Cerebellar cortex (tissue), 1 donor: ENCODE measurements around the gene DMD.

Experiments
- DNase-seq: peaks from one replicate; pipeline ENCODE4 v3.0.0-alpha.2; 2015; ENCODE audit warnings: low spot score

DMD gene

GRCh38 chrX:31224381-31225012 is 1986.9 kb downstream of the DMD start:
- no peak for DNase-seq

GRCh38 chrX:31223817-31224216 is 1987.5 kb downstream of the DMD start:
- no peak for DNase-seq

- no peak for DNase-seq
Observed at GRCh38 chrX:31222946-31223345, 1988.4 kb downstream of the DMD start.

GRCh38 chrX:31219174-31219573 is 1992.2 kb downstream of the DMD start:
- DNase-seq, result no peak

GRCh38 chrX:31217084-31217483 is 1994.3 kb downstream of the DMD start:
- DNase-seq, result no peak

GRCh38 chrX:31215277-31215815 is 1996.0 kb downstream of the DMD start:
- no peak for DNase-seq

GRCh38 chrX:31213941-31214340 is 1997.4 kb downstream of the DMD start:
- DNase-seq, result peak; percentile 51

- DNase-seq, result peak; percentile 75
Observed at GRCh38 chrX:31212856-31213748, 1998.2 kb downstream of the DMD start.

GRCh38 chrX:31209005-31209628 is 2002.2 kb downstream of the DMD start:
- DNase-seq, result peak; percentile 28

GRCh38 chrX:31201503-31201902 is 2009.8 kb downstream of the DMD start:
- DNase-seq, result no peak

- no peak for DNase-seq
Observed at GRCh38 chrX:31200430-31200829, 2010.9 kb downstream of the DMD start.

GRCh38 chrX:31199840-31200114 is 2011.6 kb downstream of the DMD start:
- no peak for DNase-seq

GRCh38 chrX:31199056-31199839 is 2012.1 kb downstream of the DMD start:
- DNase-seq, result no peak

GRCh38 chrX:31190221-31190975 is 2021.0 kb downstream of the DMD start:
- no peak for DNase-seq

- DNase-seq, result no peak
Observed at GRCh38 chrX:31186693-31187338, 2024.5 kb downstream of the DMD start.

GRCh38 chrX:31185884-31186283 is 2025.5 kb downstream of the DMD start:
- DNase-seq, result no peak

- DNase-seq, result no peak
Observed at GRCh38 chrX:31181377-31182000, 2029.9 kb downstream of the DMD start.

- DNase-seq, result no peak
Observed at GRCh38 chrX:31179203-31179602, 2032.1 kb downstream of the DMD start.

- no peak for DNase-seq
Observed at GRCh38 chrX:31178769-31179125, 2032.6 kb downstream of the DMD start.

GRCh38 chrX:31178064-31178768 is 2033.1 kb downstream of the DMD start:
- no peak for DNase-seq
